Kidney (tissue), 14 donors: Measurements from ENCODE around the gene PDCD7. TPM values are rescaled to one million over a fixed set of nuclear protein-coding genes. Genes with fewer than 3 reads are reported as not detected.
A peak's percentile ranks its signal among the peaks of the same experiment; 100 is the strongest.

Source experiments
- DNase-seq, 5 donors: peaks; one replicate each; pipeline ENCODE4 v3.0.0-alpha.2; 2013 to 2020
- FAIRE-seq: peaks from 2 replicates; lab custom pipeline; 2012; peaks lifted over from hg19 to GRCh38; lab: Jason Lieb, UNC
- H3K27ac ChIP-seq, 2 donors: one replicate each; pipeline ENCODE4 v1.7.0; 2013; ENCODE audit warnings: low read depth in 2 of 2, low read length in 2 of 2, inconsistent platforms in 1 of 2
- H3K27me3 ChIP-seq: one replicate; pipeline ENCODE4 v1.7.1; 2013; ENCODE audit warnings: low read length, inconsistent platforms; ENCODE audit not compliant: control insufficient read depth, insufficient read depth
- H3K36me3 ChIP-seq, 3 donors: one replicate each; pipeline versions ENCODE4 v1.7.0 to v1.7.1; 2013; ENCODE audit warnings: low read length in 3 of 3, control low read depth in 1 of 3, inconsistent platforms in 1 of 3; ENCODE audit not compliant: insufficient read depth in 3 of 3, control insufficient read depth in 2 of 3
- H3K4me1 ChIP-seq, 3 donors: one replicate each; pipeline versions ENCODE4 v1.7.0 to v1.7.1; 2013; ENCODE audit warnings: low read length in 3 of 3, inconsistent platforms in 1 of 3, low read depth in 1 of 3; ENCODE audit not compliant: control insufficient read depth in 2 of 3, insufficient read depth in 2 of 3
- H3K4me3 ChIP-seq, 3 donors: one replicate each; pipeline versions ENCODE4 v1.7.0 to v1.8.1; 2013; ENCODE audit warnings: low read length in 3 of 3, control low read depth in 1 of 3, inconsistent platforms in 1 of 3
- H3K9ac ChIP-seq, 3 donors: one replicate each; pipeline versions ENCODE4 v1.7.0 to v1.7.1; 2013; ENCODE audit warnings: low read length in 3 of 3, control low read depth in 1 of 3, inconsistent platforms in 1 of 3
- H3K9me3 ChIP-seq, 3 donors: one replicate each; pipeline versions ENCODE4 v1.7.0 to v1.7.1; 2013; ENCODE audit warnings: low read length in 3 of 3, control low read depth in 1 of 3, inconsistent platforms in 1 of 3; ENCODE audit not compliant: control insufficient read depth in 2 of 3, insufficient read depth in 1 of 3
- intact Hi-C: fragments of 100-400 bp; cut with DNase I; formaldehyde crosslinking; loops from one replicate; pipeline ENCODE4 v1.11.1; 2022
- polyA plus RNA-seq: library from polyadenylated mRNA; stranded (reverse); fragments of 350-450 nt; fragmentation: Illumina TruSeq; extraction: RNeasy Lipid Tissue Mini Kit (QIAGEN cat#74804); gene quantifications from one replicate; pipeline ENCODE4 v1.2.3, GENCODE V29; 2014; ENCODE audit warnings: low read depth, low replicate concordance; ENCODE audit not compliant: insufficient read depth
- total RNA-seq: library from RNA; stranded (reverse); fragmentation: NEBNext Ultra II Directional; extraction: Animal tissue kit (Norgen Biotek cat#: 25700); gene quantifications from one replicate; pipeline ENCODE4 v1.2.1, GENCODE V29; 2021
- TF ChIP-seq, protein P1 (sequence below): IDR thresholded peaks from 3 replicates; pipeline ENCODE4 v1.5.1; 2012; ENCODE audit warnings: mild to moderate bottlenecking, moderate library complexity, borderline replicate concordance; ENCODE audit not compliant: insufficient read depth; ENCODE audit errors: extremely low read depth
- donor health status: control.
- donor health status: control.
- donor health status: control.
- donor health status: control.
- donor health status: control.
- donor health status: DM: yes; HTN: yes; CAD: no.
- donor health status: Normal renal cell carcinoma (clear cell type).

PDCD7 gene
- total and polyA plus RNA-seq, 2 donors from 2014 or later = 10.4 to 21.5 TPM

DNA sequence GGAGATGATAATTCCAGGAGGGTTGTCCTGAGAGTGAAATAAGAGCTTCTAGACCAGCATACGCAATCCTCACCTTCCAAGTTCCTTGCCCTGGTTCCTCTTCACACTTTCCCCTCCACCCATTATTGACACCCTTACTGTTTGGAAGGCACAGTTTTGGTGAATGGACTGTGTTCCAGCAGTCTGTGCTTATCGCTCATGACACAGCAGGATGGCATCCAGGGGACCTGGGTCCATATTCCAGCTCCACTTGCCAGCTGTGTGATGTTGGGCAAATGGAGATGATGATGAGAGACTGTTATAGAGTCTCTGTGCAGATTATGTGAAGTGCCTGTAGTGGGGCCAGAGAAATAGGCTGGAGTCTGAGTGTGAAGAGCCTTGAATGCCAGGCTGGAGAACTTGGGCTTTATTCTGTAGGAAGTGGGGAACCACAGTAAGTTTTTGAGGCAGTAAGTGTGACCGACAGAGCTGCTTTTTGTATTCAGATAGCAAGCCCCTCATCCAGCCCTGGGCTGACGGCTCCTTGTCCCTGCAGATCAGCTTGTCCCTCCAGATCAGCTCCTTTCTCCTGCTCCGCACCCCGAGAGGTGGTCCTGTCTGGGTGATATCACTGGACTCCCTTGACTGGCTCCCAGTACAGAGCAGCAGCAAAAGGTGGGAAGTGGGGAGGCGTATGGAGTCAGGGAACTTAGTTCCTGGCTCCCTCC lies 49.0 kb downstream of the PDCD7 start:
- Histone ChIP-seq H3K9me3 (no peaks in the 10 kb centered on the region), H3K4me1 (peaks cover 0 to 27% (median 16%) of the 10 kb centered on the region in 3 donors), H3K36me3 (no peaks in the 10 kb centered on the region), H3K4me3 (no peak overlapping the region), H3K27ac (peak overlapping the region in 1 of 2 donors; percentile 4), H3K27me3 (no peaks in the 10 kb centered on the region), H3K9ac (no peak overlapping the region)
- TF ChIP-seq, protein P1, sequence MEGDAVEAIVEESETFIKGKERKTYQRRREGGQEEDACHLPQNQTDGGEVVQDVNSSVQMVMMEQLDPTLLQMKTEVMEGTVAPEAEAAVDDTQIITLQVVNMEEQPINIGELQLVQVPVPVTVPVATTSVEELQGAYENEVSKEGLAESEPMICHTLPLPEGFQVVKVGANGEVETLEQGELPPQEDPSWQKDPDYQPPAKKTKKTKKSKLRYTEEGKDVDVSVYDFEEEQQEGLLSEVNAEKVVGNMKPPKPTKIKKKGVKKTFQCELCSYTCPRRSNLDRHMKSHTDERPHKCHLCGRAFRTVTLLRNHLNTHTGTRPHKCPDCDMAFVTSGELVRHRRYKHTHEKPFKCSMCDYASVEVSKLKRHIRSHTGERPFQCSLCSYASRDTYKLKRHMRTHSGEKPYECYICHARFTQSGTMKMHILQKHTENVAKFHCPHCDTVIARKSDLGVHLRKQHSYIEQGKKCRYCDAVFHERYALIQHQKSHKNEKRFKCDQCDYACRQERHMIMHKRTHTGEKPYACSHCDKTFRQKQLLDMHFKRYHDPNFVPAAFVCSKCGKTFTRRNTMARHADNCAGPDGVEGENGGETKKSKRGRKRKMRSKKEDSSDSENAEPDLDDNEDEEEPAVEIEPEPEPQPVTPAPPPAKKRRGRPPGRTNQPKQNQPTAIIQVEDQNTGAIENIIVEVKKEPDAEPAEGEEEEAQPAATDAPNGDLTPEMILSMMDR = no peak
- no peak for FAIRE-seq
- DNase-seq = no peak
- intact Hi-C loops = no loop called here

DNA sequence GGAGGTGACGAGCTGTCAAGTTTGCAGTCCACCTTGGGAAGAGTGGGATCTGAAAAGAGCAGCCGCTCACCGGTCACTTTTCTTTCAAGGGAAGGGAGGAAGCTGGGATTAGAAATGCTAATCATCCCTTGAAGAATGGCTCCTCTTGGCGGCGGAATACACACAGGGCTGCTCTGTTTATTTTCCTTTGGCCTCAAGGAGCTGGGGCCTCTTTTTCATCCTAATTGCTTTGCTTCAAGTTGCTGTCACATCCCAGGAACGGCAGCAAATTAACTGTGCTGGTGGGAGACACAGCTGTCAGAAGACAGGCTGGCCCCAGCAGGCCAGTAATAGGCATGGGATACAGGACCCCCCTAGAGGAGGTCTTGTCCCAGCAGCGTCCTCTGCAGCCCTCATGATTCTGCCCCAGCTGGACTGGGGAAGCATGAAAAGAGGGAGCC lies 50.3 kb downstream of the PDCD7 start:
- Histone ChIP-seq H3K4me3 (no peak overlapping the region), H3K9ac (no peak overlapping the region), H3K27me3 (no peaks in the 10 kb centered on the region), H3K4me1 (peaks cover 0 to 16% (median 10%) of the 10 kb centered on the region in 3 donors), H3K27ac (no peak overlapping the region), H3K9me3 (no peaks in the 10 kb centered on the region), H3K36me3 (no peaks in the 10 kb centered on the region)
- no peak for FAIRE-seq
- TF ChIP-seq, protein P1 = peak; percentile 29
- intact Hi-C loops = no loop called here
- peak in 4 of 5 donors; percentile 76 to 92 (median 83) for DNase-seq

DNA sequence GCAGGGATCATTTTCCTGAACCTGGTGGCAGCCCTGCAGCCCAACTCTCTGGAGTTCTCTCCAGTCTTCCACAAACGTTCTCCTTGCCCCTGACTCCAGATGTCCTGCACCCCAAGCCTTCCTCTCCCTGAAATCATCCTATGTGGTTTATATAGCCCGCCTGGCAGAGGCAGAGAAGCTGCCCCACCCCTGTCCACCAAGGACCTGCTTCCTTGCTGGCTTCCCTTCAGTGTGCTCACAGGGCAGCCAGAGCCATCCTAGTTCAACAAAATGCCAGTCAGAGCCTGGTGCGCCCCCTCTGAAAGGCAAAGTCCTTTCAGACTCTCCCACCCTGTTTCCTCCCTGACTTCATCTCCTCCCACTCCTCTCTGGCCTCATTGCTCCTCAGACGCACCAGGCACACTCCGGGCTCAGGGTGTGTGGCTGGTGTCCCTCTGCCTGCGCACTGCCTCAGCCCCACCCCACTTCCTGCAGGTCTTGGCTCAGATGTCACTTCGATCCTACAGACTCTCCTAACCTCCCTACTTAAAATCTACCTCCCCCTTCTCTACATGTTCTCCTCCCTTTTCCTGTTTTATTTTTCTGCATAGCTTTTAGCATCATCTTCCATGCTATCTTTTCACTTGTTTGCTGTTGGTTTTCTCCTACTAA lies 51.2 kb downstream of the PDCD7 start:
- Histone ChIP-seq H3K9me3 (no peaks in the 10 kb centered on the region), H3K27ac (no peak overlapping the region), H3K9ac (no peak overlapping the region), H3K4me1 (peaks cover 0 to 11% (median 7%) of the 10 kb centered on the region in 3 donors), H3K36me3 (no peaks in the 10 kb centered on the region), H3K27me3 (no peaks in the 10 kb centered on the region), H3K4me3 (no peak overlapping the region)
- DNase-seq = peak in 4 of 5 donors; percentile 63 to 80 (median 80)
- FAIRE-seq = no peak
- TF ChIP-seq, protein P1 = no peak
- intact Hi-C loops = no loop called here
